Activated effector memory CD4-positive, alpha-beta T cell treated with anti-CD3 and anti-CD28 coated beads, Interleukin-2, amount 50 U/mL, for 16 hours (primary cell): ENCODE results near the gene MPDZ.
"Not testable (repeated sequence)": the region's sequence is repeated elsewhere in the genome, so short reads cannot be mapped to it uniquely, and the experiment has no call there.

ENCODE experiments used
- DNase-seq: peaks from one replicate; pipeline ENCODE4 v3.0.0-alpha.2; 2020

MPDZ gene

DNA sequence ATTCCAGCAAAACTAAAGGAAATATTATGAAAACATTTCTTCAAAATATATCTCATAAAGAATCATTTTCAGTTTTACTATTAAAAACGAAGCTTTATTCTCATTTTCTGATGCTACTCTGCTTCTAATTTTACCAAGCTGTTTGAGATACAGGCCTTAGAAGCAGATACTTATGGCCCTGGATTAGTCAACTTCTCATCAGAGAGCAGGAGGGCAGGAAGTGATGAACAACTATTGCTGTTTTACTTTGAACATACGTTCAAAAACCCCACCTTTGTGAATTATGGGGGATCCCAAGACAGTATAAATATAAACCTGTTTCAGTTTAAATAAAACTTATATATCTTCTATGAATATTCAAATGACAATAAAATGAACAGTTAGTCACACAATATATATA, 16.0 kb downstream of the MPDZ start:
- DNase-seq, result no peak

DNA sequence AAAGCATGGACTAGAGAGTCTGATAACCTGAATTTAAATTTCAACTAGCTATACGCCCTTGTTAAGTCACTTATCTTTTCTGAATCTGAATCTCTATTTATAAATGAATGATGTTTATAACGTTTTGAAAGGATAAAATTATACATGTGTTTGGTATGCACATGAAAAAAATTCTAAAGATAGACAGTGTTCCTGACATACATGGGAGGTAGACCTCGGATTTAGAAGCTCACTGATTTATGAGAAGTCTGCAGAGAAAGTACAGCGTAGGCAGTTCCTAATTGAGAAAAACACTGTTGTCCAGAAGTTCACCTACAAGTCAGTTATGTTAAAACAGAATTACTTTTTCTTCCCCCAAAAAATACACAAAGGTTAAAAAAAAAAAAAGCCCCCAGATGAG, 26.6 kb downstream of the MPDZ start:
- DNase-seq, result no peak

GRCh38 chr9:13244181-13244580, 35.3 kb downstream of the MPDZ start:
- DNase-seq, result no peak

DNA sequence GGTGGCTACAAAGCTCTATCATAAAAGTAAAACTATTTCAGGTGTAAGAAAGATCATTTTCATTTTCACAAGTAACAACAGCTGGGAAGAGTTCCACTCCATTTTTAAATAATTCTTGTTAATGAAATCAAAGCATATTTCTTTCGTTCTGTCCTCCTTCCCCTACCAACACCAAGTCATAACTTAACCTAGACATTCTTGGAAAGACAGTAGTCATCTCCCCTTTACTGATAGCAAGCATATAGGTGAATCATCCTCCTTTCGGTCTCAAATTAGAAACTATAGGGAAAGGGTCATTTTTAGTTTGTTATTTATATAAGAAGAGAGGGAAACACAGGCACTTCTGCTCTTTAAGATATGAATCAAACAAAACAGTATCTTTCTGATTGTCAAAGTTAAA, 38.2 kb downstream of the MPDZ start:
- DNase-seq, result no peak

GRCh38 chr9:13239660-13240059, 39.8 kb downstream of the MPDZ start:
- DNase-seq, result no peak

- no peak for DNase-seq
These were observed 40.3 kb downstream of the MPDZ start for GRCh38 chr9:13239208-13239607.

GRCh38 chr9:13234932-13235331, 44.6 kb downstream of the MPDZ start:
- DNase-seq, result no peak

- DNase-seq, result no peak
These were observed 51.1 kb downstream of the MPDZ start for GRCh38 chr9:13228431-13228830.

DNA sequence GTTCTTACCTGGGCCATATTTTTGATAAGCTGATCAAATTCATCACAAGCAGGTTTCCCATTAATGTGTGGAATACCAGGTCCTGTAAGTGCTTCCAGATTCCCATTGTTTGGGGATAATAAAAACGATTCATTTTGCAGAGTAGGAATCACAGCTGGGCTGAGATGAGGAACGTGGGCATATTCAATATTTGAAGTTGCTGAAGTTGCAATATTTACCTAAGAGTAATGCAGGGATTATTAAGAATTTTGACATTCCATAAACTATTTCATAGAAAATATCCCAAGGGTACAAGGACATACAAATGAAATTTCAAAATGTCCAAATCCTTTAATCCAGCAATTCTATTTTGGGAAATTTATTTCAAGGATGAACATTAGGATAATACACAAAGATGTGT, 55.1 kb downstream of the MPDZ start:
- no peak for DNase-seq

DNA sequence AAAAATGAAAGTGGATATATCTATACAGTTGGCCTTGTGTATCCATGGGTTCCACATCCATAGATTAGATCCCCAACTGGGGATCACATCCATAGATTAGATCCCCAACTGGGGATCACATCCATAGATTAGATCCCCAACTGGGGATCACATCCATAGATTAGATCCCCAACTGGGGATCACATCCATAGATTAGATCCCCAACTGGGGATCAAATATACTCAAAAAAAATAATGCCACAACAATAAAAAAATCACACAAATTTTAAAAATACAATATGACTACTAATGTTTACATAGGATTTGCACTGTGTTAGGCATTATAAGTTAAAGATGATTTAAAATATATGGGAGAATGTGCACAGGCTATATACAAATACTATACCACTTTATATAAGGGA, 56.8 kb downstream of the MPDZ start:
- DNase-seq, result not testable (repeated sequence)

GRCh38 chr9:13221741-13222140, 57.8 kb downstream of the MPDZ start:
- DNase-seq, result no peak

- DNase-seq, result no peak
These were observed 58.7 kb downstream of the MPDZ start for GRCh38 chr9:13220837-13221236.

GRCh38 chr9:13215791-13216554, 63.5 kb downstream of the MPDZ start:
- DNase-seq, result no peak

DNA sequence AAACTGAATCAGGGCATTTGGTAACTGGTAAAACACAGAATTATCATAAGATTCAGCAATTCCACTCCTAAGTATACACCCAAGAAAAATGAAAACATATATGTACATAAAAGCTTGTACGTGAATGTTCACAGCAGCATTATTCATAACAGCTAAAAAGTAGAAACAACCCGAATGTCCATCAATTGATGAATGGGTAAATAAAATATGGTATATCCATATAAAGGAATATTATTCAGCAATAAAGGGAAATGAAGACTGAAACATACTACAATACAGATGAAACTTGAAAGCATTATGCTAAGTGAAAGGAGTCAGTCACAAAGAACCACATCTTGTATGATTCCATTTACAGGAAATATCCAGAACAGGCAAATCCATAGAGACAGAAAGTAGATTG, 65.5 kb downstream of the MPDZ start:
- DNase-seq, result no peak

- DNase-seq, result no peak
These were observed 66.2 kb downstream of the MPDZ start for GRCh38 chr9:13213337-13213736.

DNA sequence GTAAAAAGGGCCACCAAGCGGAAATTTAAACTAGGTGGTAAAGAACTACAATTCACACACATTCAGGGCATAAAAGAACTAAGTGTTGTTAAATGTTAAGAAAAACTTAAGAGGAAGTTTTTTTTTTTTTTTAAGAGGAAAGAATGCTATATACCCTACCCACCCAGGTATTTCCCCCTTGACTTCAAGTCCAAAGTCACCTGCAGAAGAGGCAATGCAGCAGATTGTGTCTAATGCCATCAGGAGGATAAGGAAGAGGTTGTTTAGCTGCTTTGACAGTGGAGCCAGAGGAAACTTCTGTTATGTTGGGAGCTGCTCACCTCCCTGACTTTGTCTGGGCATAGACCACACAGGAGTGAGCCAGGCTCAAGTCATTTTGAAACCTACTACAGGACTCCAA, 69.2 kb downstream of the MPDZ start:
- no peak for DNase-seq

- DNase-seq, result no peak
These were observed 70.0 kb downstream of the MPDZ start for GRCh38 chr9:13209498-13209897.

DNA sequence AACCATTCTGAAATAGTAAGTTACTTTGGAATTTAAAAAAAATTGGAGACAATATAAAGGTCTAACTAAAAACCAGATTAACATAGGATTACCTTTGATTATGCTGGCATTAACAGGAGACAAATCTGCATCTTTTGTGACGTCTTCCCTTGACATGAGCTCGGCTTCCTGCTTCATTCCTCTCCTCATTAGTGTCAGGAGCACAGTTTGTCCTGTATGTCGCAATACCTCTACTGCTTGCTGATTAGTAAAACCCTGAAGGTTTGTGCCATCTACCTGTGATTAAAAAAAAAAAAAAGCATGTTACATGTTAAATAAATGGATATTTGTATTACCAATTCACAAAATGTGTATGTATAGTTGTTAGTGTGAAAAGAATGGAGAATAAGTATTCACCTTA, 73.7 kb downstream of the MPDZ start:
- DNase-seq, result no peak

DNA sequence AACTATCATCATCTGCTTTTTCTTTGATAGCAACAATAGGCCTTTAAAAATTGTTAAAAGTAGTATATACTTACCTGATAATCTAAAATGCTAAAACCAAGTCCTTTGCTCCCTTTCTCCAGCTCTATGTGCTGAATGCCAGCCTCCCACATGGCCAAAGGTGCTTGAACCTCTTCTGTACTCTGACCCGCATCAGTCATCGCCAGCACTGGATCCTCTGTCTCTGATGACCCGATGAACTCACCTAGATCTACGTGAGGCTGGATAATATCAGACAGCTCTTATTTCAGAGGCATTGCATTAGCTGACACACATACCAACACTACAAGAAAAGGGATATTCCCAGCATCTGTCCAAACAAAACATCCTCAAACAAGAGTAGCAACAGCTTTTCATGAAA, 89.5 kb downstream of the MPDZ start:
- no peak for DNase-seq

GRCh38 chr9:13189362-13189761, 90.1 kb downstream of the MPDZ start:
- no peak for DNase-seq

GRCh38 chr9:13186774-13187173, 92.7 kb downstream of the MPDZ start:
- DNase-seq, result no peak

- DNase-seq, result no peak
These were observed 93.4 kb downstream of the MPDZ start for GRCh38 chr9:13186091-13186490.

GRCh38 chr9:13181652-13182051, 97.8 kb downstream of the MPDZ start:
- DNase-seq, result no peak

- no peak for DNase-seq
These were observed 100.2 kb downstream of the MPDZ start for GRCh38 chr9:13179257-13179656.

DNA sequence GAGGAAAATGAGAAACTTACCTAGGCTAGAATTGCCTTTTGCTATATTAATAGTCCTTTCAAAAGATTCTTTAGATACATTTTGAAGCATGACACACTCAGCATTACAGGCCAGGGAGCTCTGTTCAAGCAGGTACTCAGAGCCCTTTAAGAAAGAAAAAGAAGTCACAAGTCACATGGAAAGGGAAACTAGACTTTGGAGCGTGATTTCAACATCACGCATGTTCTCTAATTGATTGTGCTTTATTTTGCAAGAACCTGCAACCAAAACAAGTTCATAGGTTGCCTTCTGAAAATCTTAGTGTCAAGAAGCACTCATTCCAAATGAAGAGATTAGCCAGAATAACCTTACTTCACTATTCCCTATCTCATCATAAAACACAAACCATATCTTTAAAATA, 103.8 kb downstream of the MPDZ start:
- DNase-seq, result no peak
